GM18907 (cell line): ENCODE measurements around the gene MANSC1.
"Not testable (repeated sequence)": the region's sequence is repeated elsewhere in the genome, so short reads cannot be mapped to it uniquely, and the experiment has no call there.

Experiments used
- ATAC-seq: cut with Tn5 transposase; IDR thresholded peaks from one replicate; pipeline ENCODE4 v1.9.1; 2021; ENCODE audit warnings: mild to moderate bottlenecking, moderate library complexity; ENCODE audit not compliant: unreplicated experiment

MANSC1 gene

DNA sequence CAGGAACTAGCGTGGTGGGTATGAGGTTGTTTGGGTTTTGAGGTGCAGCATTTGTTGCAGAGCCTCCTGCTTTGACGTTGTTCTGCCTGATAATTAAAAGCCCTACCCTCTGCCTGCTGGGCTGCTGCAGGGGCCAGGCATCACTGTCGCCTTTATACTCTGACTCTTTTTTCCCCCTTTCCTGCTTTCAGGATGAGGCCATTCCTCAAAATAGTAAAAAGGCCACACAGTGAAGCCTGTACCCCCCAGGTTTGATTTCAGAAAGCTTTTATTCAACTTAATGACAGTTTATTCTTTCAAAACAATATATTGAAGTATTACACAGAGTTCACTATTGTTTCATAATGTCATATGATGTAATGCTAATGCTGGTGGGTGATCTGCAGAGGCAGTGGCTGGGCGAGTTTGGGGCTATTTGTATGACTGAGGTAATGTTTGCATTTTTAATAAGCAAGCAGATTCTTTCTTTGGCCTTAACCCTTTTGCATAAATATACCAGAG lies 15.9 kb upstream of the MANSC1 start:
- ATAC-seq, result no peak

DNA sequence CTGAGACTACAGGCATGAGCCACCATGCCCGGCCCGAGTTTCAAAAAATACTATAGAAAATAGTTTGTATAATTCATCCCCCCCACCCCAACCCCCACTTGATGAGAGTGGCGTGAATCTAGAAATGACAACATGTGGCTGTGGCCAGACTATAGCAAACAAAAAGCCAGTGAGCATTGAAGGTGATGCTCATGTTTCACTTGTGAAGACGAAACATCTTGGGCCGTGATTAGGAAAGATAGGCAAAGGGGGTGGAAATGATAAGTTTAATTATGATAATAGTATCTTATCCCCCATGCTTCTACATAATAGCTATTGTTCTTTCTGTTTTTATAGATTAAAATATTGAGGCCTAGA lies 15.4 kb upstream of the MANSC1 start:
- ATAC-seq, result no peak

DNA sequence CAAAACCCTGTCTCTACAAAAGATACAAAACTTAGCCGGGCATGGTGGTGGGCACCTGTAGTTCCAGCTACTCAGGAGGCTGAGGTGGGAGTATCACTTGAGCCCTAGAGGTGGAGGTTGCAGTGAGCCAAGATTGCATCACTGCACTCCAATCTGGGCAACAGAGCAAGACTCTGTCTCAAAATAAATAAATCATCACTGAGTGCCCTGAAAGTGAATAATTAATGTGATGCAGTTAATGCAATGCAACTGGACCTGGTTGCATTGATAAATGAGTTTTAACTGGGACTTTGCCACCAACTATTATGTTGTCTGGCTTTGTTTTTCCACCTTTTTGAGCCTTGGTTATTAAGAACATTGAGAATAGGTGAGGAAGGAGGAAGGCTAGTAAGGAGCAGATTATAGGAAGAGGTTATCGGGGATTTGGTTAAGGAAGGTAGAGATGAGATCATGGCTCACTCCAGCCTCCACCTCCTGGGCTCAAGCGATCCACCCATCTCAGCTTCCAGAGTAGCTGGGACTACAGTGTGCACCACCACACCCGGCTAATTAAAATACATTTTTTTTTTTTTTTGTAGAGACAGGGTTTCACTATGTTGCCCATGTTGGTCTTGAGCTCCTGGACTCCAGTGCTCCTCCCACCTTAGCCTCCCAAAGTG lies 14.9 kb upstream of the MANSC1 start:
- ATAC-seq, result no peak

GRCh38 chr12:12358528-12358927 lies 8.5 kb upstream of the MANSC1 start:
- no peak for ATAC-seq

DNA sequence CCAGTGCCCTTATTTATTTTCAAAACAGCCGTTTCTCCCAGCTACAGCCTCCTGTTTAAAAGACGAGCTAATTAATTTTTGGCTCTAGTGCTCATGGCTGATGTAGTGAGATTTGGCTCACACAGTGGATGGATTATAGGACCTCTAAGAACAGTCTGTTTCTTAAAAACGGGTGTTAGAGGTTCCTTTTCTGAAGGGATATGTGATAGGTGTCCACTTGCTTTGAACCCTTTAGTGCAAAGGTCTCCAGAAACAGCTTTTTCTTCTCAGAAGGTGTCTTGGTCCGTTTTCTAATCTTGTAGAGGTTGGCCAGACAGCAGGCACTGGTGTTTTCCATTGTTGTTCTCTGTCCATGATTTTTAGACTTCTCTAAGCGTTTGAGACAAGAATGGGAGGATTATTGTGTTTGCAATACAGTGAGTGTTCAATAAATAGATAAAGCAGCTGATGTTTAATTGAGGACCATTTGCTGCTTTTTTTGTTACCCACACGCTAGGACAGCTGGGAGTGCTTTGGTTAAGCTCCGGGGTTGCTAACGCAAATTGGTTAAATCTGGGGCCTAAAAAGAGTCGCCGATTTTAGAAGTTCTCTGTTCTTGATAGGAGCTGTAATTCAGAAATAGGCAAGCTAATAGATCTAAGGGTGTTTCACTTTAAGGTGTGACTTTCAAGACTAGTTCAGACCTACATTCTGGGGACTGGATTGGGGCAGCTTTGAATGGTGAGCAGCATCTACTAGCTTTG lies 7.8 kb upstream of the MANSC1 start:
- peak; percentile 1 for ATAC-seq

GRCh38 chr12:12356896-12357718 lies 7.1 kb upstream of the MANSC1 start, which contains the start of gene BORCS5:
TSS of gene BORCS5 (plus strand) at chr12:12357078. CDS start at chr12:12357452, 374 bp downstream.
- ATAC-seq, result peak; percentile 86

DNA sequence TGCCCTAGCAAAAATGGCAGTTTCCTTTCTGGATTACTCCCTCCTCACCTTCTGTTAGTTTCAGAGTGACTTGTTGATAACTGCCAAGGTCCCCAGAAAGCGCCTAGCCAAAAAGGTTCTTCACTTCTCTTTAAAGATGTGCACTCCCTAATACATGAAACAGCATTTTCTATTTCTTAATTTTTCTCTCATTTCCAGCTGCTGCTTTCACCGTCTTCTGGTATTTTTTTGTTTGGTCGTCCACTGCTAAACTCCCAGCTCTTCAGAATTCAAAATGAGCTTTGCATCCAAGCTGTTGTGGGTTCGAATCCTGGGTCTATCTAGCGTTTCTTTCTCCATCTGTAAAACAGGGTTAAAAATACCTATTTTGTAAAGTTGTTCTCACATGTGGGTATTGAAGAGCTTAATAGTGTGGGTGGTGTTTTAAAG lies 6.4 kb upstream of the MANSC1 start:
- ATAC-seq, result no peak

DNA sequence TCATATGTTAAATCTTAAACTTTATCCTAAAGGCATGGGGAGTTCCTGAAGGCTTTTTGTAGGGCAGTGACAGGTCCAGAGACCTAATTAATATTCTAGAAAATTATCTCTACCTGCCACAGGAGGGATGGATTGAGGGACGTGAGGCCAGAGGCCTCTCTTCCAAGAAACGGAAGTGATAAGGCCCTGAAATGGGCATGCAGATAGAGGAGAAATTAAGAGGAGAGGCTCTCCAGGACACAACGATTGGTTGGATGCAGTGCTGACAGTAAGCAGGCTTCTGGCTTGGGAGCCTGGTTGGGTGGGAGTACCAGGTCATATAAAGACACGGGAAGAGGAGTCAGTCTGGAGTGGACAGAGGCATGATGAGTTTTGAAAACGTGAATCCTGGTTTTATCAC lies 3.8 kb upstream of the MANSC1 start:
- no peak for ATAC-seq

GRCh38 chr12:12353276-12353675 lies 3.2 kb upstream of the MANSC1 start:
- ATAC-seq, result no peak

DNA sequence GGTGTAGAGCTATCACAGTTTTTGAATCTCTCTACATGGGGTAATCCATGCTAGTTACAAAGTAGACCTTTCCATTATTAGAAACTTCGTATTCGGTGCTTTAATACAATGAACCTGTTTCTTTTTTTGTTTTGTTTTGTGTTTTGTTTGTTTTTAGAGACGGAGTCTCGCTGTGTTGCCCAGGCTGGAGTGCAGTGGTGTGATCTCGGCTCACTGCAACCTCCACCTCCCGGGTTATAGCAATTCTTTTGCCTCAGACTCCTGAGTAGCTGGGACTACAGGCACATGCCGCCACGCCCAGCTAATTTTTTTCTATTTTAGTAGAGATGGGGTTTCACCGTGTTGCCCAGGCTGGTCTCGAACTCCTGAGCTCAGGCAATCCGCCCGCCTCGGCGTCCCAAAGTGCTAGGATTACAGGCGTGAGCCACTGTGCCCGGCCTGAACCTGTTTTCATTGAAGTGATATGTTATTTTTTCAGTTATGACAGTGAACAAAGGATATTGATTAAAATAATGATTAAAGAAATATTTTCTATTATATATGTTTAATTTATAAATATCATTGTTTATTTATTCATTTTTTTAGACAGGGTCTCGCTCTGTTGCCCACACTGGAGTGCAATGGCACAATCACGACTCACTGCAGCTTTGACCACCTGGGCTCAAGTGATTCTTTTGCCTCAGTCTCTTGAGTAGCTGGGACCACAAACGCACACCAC lies 1.6 kb upstream of the MANSC1 start:
- ATAC-seq, result not testable (repeated sequence)

DNA sequence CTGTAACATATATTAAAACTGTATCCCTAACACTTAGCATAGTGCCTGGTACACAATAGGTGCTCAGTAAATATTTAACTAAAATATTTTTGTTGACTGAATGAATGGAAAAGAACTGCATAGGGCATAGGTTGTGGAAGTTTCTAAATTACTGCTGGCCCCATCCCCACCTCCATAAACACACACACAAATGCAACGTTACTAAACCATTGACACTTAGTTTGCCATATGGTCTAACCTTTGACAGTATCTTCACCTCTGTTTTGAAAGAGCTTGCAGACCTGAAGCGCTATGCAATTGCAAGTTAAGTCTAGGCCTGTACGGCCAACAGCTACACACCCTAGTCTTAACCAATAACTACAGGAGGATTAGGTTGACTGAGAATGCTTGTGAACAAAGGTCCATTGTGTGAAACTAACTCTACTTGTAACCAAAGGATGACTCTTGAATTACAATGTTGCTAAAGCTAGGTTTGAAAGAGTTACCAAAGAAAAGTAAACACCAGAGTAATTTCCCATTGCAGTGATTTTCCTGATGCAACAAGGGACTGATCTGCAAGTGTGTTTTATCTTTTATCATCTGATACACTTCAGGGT lies 924 bp upstream of the MANSC1 start:
- no peak for ATAC-seq

DNA sequence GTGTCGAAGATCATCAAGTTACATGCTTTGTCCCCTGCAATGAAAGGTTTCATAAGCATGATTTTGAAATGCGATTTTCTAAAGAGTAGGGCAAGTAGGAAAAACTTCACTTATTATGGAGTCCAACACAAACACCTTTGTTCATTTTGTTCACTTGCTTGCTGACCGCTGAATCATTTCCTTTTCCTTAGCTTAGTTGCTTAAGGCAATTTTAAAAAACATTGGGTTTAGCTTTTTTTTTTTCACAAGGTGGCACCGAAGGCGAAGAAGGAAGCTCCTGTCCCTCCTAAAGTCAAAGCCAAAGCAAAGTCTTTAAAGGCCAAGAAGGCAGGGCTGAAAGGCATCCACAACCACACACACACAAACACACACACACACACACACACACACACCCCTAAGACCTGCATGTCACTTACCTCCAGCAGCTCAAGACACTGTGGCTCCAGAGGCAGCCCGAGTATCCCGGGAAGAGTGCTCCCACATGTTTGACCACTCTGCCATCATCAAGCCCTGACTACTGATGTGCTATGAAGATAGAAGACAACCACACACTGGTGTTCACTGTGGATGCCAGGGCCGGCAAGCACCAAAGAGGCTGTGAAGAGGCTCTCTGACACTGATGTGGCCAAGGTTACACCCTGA lies 11.4 kb downstream of the MANSC1 start:
- no peak for ATAC-seq

DNA sequence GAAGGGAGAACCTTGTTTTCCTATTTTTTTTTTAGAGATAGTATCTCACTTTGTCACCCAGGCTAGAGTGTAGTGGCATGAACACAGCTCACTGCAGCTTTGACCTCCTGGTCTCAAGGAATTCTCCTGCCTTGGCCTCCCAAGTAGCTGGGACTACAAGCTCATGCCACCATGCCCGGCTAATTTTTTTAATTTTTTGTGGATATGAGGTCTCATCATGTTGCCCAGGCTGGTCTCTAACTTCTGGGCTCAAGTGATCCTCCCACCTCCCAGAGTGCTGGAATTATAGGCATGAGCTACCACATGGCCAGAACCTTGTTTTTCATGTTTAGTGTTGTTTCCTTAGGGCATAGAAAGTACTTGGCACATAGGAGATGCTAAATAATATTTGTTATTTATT lies 13.5 kb downstream of the MANSC1 start:
- ATAC-seq, result no peak

- ATAC-seq, result no peak
Observed at GRCh38 chr12:12336049-12336411, 14.0 kb downstream of the MANSC1 start.

- no peak for ATAC-seq
Observed at GRCh38 chr12:12334367-12335040, 15.5 kb downstream of the MANSC1 start.

DNA sequence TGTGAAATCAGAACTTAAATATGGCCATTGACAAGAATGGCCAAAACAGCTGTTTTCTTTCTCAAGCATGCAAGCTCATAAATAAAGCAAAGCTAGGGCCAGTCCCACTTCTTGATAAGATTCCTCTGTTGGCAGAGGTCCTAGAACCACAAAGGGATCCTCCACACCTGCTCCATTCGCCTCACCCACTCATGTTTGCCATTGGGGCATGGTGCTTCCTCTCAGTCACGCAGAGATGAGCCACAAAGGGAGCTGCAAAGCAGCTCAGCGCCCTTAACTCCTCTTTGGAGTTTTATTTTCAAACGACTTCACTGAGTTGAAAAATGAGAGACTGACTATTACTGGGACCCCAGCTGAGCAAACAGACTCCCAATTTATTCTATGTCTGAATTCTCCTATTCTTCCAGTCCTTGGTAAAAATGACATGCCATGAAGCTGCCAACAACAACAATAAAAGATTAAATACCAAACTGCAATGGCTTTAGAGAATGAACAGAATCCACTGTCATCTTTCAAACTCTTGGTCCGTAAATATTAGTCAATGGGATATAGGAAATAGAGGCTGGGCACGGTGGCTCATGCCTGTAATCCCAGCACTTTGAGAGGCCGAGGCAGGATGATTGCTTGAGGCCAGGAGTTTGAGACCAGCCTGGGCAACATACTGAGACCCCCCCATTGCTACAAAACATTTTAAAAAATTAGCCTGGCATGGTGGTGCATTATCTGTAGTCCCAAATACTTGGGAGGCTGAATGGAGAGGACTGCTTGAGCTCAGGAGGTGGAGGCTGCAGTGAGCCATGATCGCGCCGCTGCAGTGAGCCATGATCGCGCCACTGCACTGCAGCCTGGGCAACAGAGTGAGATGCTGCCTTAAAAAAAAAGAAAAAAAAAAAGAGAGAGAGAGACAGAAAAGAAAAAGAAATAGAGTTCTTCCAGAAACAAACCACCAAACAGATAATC lies 16.4 kb downstream of the MANSC1 start:
- no peak for ATAC-seq

DNA sequence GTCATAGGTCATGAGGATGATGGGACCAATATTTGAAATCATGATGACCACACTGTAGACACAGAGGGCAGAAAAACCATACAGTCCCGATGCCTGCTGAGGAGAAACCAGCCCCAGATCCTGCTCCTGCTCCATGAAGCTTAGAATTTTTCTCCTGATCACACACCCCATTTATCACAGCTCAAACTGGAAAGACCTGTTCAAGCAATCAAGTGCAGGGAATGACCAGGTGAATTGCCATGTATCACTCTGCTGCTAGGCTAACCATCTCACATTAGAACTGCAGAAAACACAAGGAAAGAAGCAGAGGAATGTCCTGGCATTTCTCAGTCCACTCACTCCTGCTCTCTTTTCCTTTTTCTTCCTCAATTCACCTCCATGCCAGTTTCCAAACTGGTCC lies 18.1 kb downstream of the MANSC1 start:
- no peak for ATAC-seq

DNA sequence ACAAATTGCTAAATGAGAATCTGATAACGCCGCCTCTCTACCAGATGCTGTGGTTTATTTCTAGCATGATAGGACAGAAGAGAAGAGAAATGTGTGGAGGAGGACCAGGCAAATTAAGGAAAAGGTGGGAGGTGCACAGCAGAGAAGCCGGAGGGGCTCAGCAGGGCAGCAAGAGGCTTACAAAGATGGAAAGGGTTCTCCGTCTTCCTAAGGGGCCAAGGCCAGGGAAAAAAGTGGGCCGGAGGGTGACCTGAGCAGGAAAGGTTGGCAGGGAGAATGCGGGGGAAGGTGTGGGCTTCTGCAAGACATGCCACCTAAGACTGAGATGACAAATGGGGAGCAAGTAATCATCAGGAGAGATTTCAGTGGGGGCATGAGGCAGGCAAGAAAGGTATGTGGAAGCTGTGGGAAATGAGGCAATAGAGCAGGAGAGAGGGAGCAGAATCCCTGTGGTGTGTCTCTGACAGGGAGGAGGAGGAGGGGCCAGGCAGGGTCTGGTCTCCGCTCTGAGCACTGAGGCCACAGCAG lies 18.7 kb downstream of the MANSC1 start:
- no peak for ATAC-seq
